Adrenal gland (tissue), 12 donors: ENCODE results near the gene SPAG4. TPM values are rescaled to one million over a fixed set of nuclear protein-coding genes. Genes with fewer than 3 reads are reported as not detected.
A peak's percentile ranks its signal among the peaks of the same experiment; 100 is the strongest.

ENCODE experiments used
- DNase-seq, 7 donors: peaks; one replicate each; pipeline ENCODE4 v3.0.0-alpha.2; 2019 to 2020
- H3K27ac ChIP-seq, 5 donors: fragments of 200-600 bp; sonication (generic) in 4 of 5; 1 replicate in 3 of 5; 2 replicates in 2 of 5; pipeline versions ENCODE4 v1.5.1 to v1.8.0; 2016 to 2020; ENCODE audit warnings: mild to moderate bottlenecking in 1 of 5
- H3K27me3 ChIP-seq: fragments of 200-600 bp; 2 replicates; pipeline ENCODE4 v1.8.0; 2021
- H3K36me3 ChIP-seq, 2 donors: fragments of 200-600 bp; replicated peaks in 1 of 2; 1 replicate in 1 of 2; 2 replicates in 1 of 2; pipeline versions ENCODE4 v1.5.1 to v1.8.0; 2018 to 2022
- H3K4me1 ChIP-seq, 2 donors: fragments of 200-600 bp; replicated peaks in 1 of 2; 1 replicate in 1 of 2; 2 replicates in 1 of 2; pipeline versions ENCODE4 v1.5.1 to v1.8.0; 2018 to 2021
- H3K4me3 ChIP-seq, 4 donors: fragments of 200-600 bp; sonication (generic) in 3 of 4; one replicate each; pipeline ENCODE4 v1.5.1; 2016 to 2018
- H3K9me3 ChIP-seq, 3 donors: fragments of 200-600 bp; sonication (generic) in 1 of 3; replicated peaks in 1 of 3; 1 replicate in 2 of 3; 2 replicates in 1 of 3; pipeline versions ENCODE4 v1.5.1 to v1.8.0; 2016 to 2021
- CTCF ChIP-seq, 6 experiments: fragments of 450-650 bp in 4 of 6; fragments of 200-600 bp in 2 of 6; sonication (generic) in 1 of 6; IDR thresholded peaks; 1 replicate in 5 of 6; 2 replicates in 1 of 6; pipeline versions ENCODE4 v1.5.1 to v1.8.0; 2016 to 2021; ENCODE audit warnings: antibody characterized with exemption in 6 of 6, mild to moderate bottlenecking in 2 of 6, moderate library complexity in 1 of 6
- POLR2A ChIP-seq, 2 donors: fragments of 450-650 bp; IDR thresholded peaks; one replicate each; pipeline ENCODE4 v1.6.1; 2017; ENCODE audit warnings: antibody characterized with exemption in 2 of 2, mild to moderate bottlenecking in 2 of 2, moderate library complexity in 1 of 2
- WGBS, 4 donors: extraction: QIAGEN DNeasy Blood & Tissue Kit in 2 of 4; methylation state at CpG; one replicate each; pipeline versions ENCODE4 v1.1.5 to v1.1.7; 2013 to 2017; 5-methylcytosine and 5-hydroxymethylcytosine counted together
- intact Hi-C, 2 donors: fragments of 100-400 bp; cut with DNase I; formaldehyde crosslinking; loops; one replicate each; pipeline versions ENCODE4 v1.14.1 to v1.15.0; 2022 to 2023
- polyA plus RNA-seq, 3 donors: library from polyadenylated mRNA; stranded (reverse); fragments of 200-250 nt in 2 of 3; fragments of 350-450 nt in 1 of 3; fragmentation: Illumina TruSeq in 1 of 3; extraction: RNeasy Lipid Tissue Mini Kit (QIAGEN cat#74804) in 1 of 3; gene quantifications; one replicate each; pipeline ENCODE4 v1.2.3, GENCODE V29; 2013 to 2014
- total RNA-seq, 9 donors: library from RNA; depleted of rRNA in 4 of 9; stranded (reverse); fragments of >200 nt in 4 of 9; fragments of 120-200 nt in 1 of 9; fragmentation: NEBNext Ultra II Directional in 1 of 9; extraction: Animal tissue kit (Norgen Biotek cat#: 25700) in 1 of 9; gene quantifications; one replicate each; pipeline versions ENCODE4 v1.1.0 to v1.2.4, GENCODE V29; 2013 to 2023
- donor health status: healthy with polysubstance abuse.
- donor health status: Bipolar disorder and iron deficiency.
- donor health status: DM: yes; HTN: yes; CAD: no.
- donor health status: DM: no; HTN: no; CAD: no.
- donor health status: DM: no; HTN: no; CAD: no.
- donor health status: DM: yes; HTN: yes; CAD: no.

The SPAG4 gene
- total and polyA plus RNA-seq, 12 donors = 2.7 to 32.0 (median 13.4) TPM

- Histone ChIP-seq H3K9me3 (no peaks in the 10 kb centered on the region), H3K27me3 (no peaks in the 10 kb centered on the region), H3K36me3 (no peaks in the 10 kb centered on the region), H3K27ac (no peak overlapping the region), H3K4me3 (no peak overlapping the region), H3K4me1 (peaks cover 5 to 29% of the 10 kb centered on the region in 2 donors)
- intact Hi-C loops = no loop called here
- WGBS, 4 donors = 83 to 96% (median 91%) methylated on average over 2 of the region's 2 CpGs
- TF ChIP-seq CTCF (IDR thresholded peaks at IDR 0.05) = no peak
- no peak for TF ChIP-seq POLR2A (IDR thresholded peaks at IDR 0.05)
- DNase-seq = no peak
Observed at GRCh38 chr20:35644806-35645205, 29.2 kb downstream of the SPAG4 start.

GRCh38 chr20:35648836-35649235 lies 33.2 kb downstream of the SPAG4 start:
- DNase-seq = no peak
- Histone ChIP-seq H3K27me3 (no peaks in the 10 kb centered on the region), H3K9me3 (no peaks in the 10 kb centered on the region), H3K27ac (no peak overlapping the region), H3K36me3 (peaks cover 0 to 15% of the 10 kb centered on the region in 2 donors), H3K4me1 (peaks cover 0 to 38% of the 10 kb centered on the region in 2 donors), H3K4me3 (no peak overlapping the region)
- intact Hi-C loops = no loop called here
- no peak for TF ChIP-seq CTCF (IDR thresholded peaks at IDR 0.05)
- TF ChIP-seq POLR2A (IDR thresholded peaks at IDR 0.05) = no peak

GRCh38 chr20:35650632-35651031 lies 35.0 kb downstream of the SPAG4 start:
- Histone ChIP-seq H3K36me3 (peaks cover 0 to 29% of the 10 kb centered on the region in 2 donors), H3K9me3 (no peaks in the 10 kb centered on the region), H3K27me3 (no peaks in the 10 kb centered on the region), H3K27ac (peak overlapping the region in 1 of 5 donors; percentile 28), H3K4me3 (no peak overlapping the region), H3K4me1 (peaks cover 0 to 46% of the 10 kb centered on the region in 2 donors)
- 71 to 84% (median 81%) methylated on average over 3 of the region's 3 CpGs for WGBS, 4 donors
- no peak for TF ChIP-seq POLR2A (IDR thresholded peaks at IDR 0.05)
- TF ChIP-seq CTCF (IDR thresholded peaks at IDR 0.05) = no peak
- intact Hi-C loops = no loop called here
- DNase-seq = no peak

- DNase-seq = no peak
- TF ChIP-seq POLR2A (IDR thresholded peaks at IDR 0.05) (no peak), CTCF (IDR thresholded peaks at IDR 0.05) (no peak)
- no peaks in the 10 kb centered on the region for H3K27me3 ChIP-seq
- H3K9me3 ChIP-seq = no peaks in the 10 kb centered on the region
- intact Hi-C loops = no loop called here
- peaks cover 0 to 29% of the 10 kb centered on the region in 2 donors for H3K36me3 ChIP-seq
- H3K4me1 ChIP-seq = peaks cover 0 to 59% of the 10 kb centered on the region in 2 donors
- no peak overlapping the region for H3K27ac ChIP-seq
- H3K4me3 ChIP-seq = no peak overlapping the region
Observed at GRCh38 chr20:35651958-35652357, 36.3 kb downstream of the SPAG4 start.
